Lower lobe of right lung (tissue), 2 donors: Measurements from ENCODE around the gene ITPR1. TPM values are rescaled to one million over a fixed set of nuclear protein-coding genes. Genes with fewer than 3 reads are reported as not detected.

ENCODE experiments used
- ATAC-seq, 2 donors: fragments of 200-7000 bp; cut with Tn5 transposase; one replicate each; pipeline ENCODE4 v1.9.1; 2020 to 2022; ENCODE audit warnings: mild to moderate bottlenecking in 2 of 2, moderate library complexity in 2 of 2
- DNase-seq: peaks from one replicate; pipeline ENCODE4 v3.0.0-alpha.2; 2020
- H3K27ac ChIP-seq: fragments of 200-600 bp; one replicate; pipeline ENCODE4 v1.8.0; 2022
- H3K27me3 ChIP-seq: fragments of 200-600 bp; one replicate; pipeline ENCODE4 v1.8.0; 2022; ENCODE audit warnings: low read depth
- H3K36me3 ChIP-seq: fragments of 200-600 bp; one replicate; pipeline ENCODE4 v1.8.0; 2022; ENCODE audit warnings: mild to moderate bottlenecking
- H3K4me1 ChIP-seq: fragments of 200-600 bp; one replicate; pipeline ENCODE4 v1.8.0; 2022
- H3K4me3 ChIP-seq: fragments of 200-600 bp; one replicate; pipeline ENCODE4 v1.8.0; 2022; ENCODE audit warnings: mild to moderate bottlenecking
- H3K9me3 ChIP-seq: fragments of 200-600 bp; one replicate; pipeline ENCODE4 v1.8.0; 2022
- intact Hi-C: fragments of 100-400 bp; cut with DNase I; formaldehyde crosslinking; loops from one replicate; pipeline ENCODE4 v1.11.0; 2022
- total RNA-seq: library from RNA; stranded (reverse); fragmentation: NEBNext Ultra II Directional; extraction: Animal tissue kit (Norgen Biotek cat#: 25700); gene quantifications from one replicate; pipeline ENCODE4 v1.2.1, GENCODE V29; 2021
- TF ChIP-seq, protein P1 (sequence below): fragments of 200-600 bp; IDR thresholded peaks from one replicate; pipeline ENCODE4 v1.8.0; 2022; ENCODE audit warnings: antibody characterized with exemption, mild to moderate bottlenecking
- donor health status: DM: no; HTN: yes; CAD: no; lungs with severe emphysema.

ITPR1 gene
- total RNA-seq, 1 donor from 2014 or later: 69.1 TPM

DNA sequence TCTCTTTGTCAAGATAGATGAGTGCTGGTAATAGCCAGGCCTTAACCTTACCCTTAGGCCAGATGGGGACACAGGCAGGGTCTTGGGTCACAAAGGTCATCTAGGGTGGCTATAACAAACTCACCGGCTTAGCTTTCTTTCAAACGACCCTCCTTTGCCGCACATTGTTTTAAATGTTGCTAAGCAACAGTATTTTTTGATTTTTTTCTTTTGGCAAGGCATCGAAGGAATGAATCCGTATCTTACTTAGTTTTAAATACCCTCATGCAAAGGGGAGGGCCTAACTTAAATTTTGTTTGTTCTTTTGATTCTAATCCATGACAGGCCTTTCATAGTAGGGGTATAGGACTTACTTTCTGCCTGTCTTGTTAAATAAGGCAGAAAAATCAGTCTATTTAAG lies 35.2 kb downstream of the ITPR1 start:
- Histone ChIP-seq H3K4me1 (peaks cover 52% of the 10 kb centered on the region), H3K36me3 (no peaks in the 10 kb centered on the region), H3K27ac (no peak overlapping the region), H3K27me3 (no peaks in the 10 kb centered on the region), H3K9me3 (no peaks in the 10 kb centered on the region), H3K4me3 (no peak overlapping the region)
- no peak for ATAC-seq
- intact Hi-C loops: no loop called here
- no peak for DNase-seq
- TF ChIP-seq, protein P1, sequence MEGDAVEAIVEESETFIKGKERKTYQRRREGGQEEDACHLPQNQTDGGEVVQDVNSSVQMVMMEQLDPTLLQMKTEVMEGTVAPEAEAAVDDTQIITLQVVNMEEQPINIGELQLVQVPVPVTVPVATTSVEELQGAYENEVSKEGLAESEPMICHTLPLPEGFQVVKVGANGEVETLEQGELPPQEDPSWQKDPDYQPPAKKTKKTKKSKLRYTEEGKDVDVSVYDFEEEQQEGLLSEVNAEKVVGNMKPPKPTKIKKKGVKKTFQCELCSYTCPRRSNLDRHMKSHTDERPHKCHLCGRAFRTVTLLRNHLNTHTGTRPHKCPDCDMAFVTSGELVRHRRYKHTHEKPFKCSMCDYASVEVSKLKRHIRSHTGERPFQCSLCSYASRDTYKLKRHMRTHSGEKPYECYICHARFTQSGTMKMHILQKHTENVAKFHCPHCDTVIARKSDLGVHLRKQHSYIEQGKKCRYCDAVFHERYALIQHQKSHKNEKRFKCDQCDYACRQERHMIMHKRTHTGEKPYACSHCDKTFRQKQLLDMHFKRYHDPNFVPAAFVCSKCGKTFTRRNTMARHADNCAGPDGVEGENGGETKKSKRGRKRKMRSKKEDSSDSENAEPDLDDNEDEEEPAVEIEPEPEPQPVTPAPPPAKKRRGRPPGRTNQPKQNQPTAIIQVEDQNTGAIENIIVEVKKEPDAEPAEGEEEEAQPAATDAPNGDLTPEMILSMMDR: no peak

DNA sequence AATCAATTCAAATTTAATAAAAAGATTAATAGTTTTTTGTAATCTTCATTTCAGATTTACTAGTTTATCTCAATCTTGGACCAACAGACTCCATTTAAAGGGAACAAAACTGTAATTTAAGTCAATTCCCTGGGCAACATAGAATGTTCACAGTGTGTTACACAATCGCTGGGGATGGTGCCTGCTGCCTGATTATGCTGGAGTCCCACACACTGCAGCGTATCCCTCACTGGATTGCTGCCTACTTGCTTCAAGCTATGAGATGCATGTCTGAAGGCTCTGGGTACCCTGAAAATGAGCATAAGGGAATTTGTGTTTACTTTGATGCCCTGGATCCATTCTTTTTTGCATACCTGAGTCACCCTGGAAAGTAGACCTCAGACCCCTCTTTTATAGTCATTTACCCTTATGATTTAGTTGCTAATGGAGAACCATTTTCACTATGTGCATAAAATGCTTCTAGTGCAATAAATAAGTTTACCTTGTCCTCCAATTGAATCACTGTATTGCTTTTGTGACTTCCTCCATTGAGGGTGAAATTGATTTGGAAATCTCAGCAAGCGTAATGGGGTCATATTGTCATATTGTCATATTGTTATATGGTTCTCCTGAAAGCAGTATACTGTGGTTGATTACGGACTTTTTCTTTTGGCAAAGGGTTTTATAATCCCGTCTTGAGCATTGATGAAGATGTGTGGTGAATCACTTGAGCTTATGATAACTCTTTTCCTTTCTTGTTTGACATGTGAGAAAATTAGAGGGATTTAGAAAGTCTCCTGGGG lies 35.9 kb downstream of the ITPR1 start:
- H3K4me1 ChIP-seq: peaks cover 53% of the 10 kb centered on the region
- H3K9me3 ChIP-seq: no peaks in the 10 kb centered on the region
- no peak for ATAC-seq
- no peak overlapping the region for H3K27ac ChIP-seq
- H3K36me3 ChIP-seq: no peaks in the 10 kb centered on the region
- intact Hi-C loops: no loop called here
- no peak for DNase-seq
- H3K27me3 ChIP-seq: no peaks in the 10 kb centered on the region
- TF ChIP-seq, protein P1: no peak
- no peak overlapping the region for H3K4me3 ChIP-seq

DNA sequence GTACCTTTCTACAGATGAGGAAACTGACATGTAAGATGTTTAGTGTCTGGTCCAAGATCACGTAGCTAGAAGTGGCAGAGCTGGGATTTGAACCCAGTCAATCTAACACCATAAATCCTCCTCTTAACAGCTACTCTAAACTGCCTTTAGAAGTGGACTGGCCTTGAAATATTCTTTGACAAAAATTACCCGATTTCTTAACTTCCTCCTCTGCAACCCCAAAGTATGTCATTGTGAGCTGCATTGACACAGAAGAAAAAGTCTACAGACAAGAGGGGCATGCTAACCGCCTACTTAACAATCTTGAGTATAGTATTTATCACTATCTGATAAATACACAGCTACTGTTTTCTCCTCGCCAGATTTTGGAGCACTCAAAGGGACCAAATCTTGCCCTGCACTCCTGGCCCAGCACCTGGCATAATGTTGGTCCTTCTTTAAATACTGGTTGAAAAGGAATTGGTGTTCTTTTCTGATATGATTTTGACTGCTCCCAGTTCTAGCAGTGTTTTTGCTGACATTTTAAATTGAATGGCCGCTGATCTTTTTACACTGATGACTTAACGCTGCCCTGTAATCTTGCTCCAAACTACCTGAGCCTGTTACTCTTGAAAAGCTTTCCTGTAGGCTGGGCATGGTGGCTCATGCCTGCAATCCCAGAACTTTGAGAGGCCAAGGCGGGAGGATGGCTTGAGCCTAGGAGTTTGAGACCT lies 36.9 kb downstream of the ITPR1 start:
- TF ChIP-seq, protein P1: no peak
- no peaks in the 10 kb centered on the region for H3K36me3 ChIP-seq
- peak in 1 of 2 donors; percentile 6 for ATAC-seq
- H3K4me3 ChIP-seq: no peak overlapping the region
- peaks cover 53% of the 10 kb centered on the region for H3K4me1 ChIP-seq
- H3K27ac ChIP-seq: no peak overlapping the region
- intact Hi-C loops: no loop called here
- H3K9me3 ChIP-seq: no peaks in the 10 kb centered on the region
- no peaks in the 10 kb centered on the region for H3K27me3 ChIP-seq
- no peak for DNase-seq

DNA sequence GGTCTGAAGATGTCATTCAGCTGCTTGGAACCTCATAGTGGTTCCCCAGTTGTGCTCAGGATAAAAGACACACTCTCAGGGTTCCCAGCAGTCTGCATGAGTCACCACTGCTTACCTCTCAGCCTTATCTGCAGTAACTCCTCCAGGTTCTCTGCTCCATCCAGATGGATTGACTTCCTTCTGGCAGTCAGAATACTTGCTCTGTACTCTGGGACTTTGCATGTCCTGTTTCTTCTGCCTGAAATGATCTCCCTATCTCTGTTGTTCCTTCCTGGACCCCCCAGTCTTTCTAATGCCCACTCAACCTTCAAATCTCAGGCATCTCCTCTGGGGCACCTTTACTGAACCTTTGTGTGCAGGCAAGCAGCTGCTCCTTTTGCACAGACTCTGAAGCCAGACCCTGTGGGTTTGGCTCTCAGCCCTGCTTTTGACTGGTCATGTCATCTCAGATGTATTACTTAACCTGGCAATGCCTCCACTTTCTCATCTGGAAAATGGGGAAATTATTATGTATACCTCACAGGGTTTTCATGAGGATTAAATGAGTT lies 38.4 kb downstream of the ITPR1 start:
- peak; percentile 64 to 66 for ATAC-seq
- TF ChIP-seq, protein P1: no peak
- no peaks in the 10 kb centered on the region for H3K36me3 ChIP-seq
- H3K4me3 ChIP-seq: no peak overlapping the region
- no peaks in the 10 kb centered on the region for H3K9me3 ChIP-seq
- peaks cover 52% of the 10 kb centered on the region for H3K4me1 ChIP-seq
- H3K27ac ChIP-seq: no peak overlapping the region
- H3K27me3 ChIP-seq: no peaks in the 10 kb centered on the region
- DNase-seq: no peak
- intact Hi-C loops: no loop called here

DNA sequence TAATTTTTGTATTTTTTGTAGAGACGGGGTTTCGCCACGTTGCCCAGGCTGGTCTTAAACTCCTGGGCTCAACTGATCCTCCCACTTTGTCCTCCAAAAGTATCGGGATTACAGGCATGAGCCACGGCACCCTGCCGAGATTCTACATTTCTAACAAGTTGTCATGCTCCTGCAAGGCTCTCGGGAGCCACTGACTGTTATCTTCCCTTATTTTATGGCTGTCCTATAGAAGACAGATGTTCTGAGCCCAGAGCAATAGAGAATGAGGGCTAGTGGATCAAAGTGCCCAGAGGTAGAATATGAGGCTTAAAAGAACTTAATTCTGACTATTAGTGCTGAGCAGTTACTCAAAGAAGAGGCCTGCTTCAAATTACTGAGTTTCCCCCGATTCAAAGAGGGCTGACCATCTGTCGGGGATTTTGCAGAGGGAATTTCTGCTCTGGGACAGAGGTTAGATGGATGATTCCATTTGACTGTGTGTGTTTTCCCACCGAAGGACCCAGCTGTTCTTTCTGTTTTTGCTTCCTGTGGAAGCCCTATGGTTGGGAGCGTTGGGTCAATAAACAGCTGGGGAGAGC lies 39.5 kb downstream of the ITPR1 start:
- Histone ChIP-seq H3K27ac (no peak overlapping the region), H3K27me3 (no peaks in the 10 kb centered on the region), H3K36me3 (no peaks in the 10 kb centered on the region), H3K9me3 (no peaks in the 10 kb centered on the region), H3K4me1 (peaks cover 52% of the 10 kb centered on the region), H3K4me3 (no peak overlapping the region)
- DNase-seq (no peak), ATAC-seq (no peak)
- TF ChIP-seq, protein P1: no peak
- intact Hi-C loops: no loop called here
